T-helper 1 cell treated with Interleukin-12 subunit alpha and Interleukin-12 subunit beta and Interleukin-4 antibody, amounts not matched to agents 30 ng/mL and 1 ng/mL, for 36 hours (primary cell): ENCODE measurements around the gene TBXA2R. TPM values are rescaled to one million over a fixed set of nuclear protein-coding genes. Genes with fewer than 3 reads are reported as not detected.

Experiments used
- intact Hi-C: fragments of 100-400 bp; cut with micrococcal nuclease; formaldehyde crosslinking; loops from one replicate; pipeline ENCODE4 v1.15.1; 2024
- total RNA-seq: library from RNA; stranded (reverse); gene quantifications from 2 replicates; pipeline ENCODE4 v1.2.3, GENCODE V29; 2022

TBXA2R gene
- total RNA-seq, 1 donor from 2014 or later: 1.1 TPM

GRCh38 chr19:3585301-3586126 is 21.2 kb downstream of the TBXA2R start, which contains the start of gene GIPC3:
GIPC3 (plus strand) TSS chr19:3585478; CDS start chr19:3585598, 120 bp downstream.
- intact Hi-C loops: loop anchor here (1.0 kb wide), 1 partner anchor 121 kb away; no protein-coding TSS in a partner anchor

GRCh38 chr19:3584036-3584802 is 22.5 kb downstream of the TBXA2R start:
- intact Hi-C loops: loop anchor here (5.0 kb wide), 1 partner anchor 37 kb away; no protein-coding TSS in a partner anchor

- intact Hi-C loops: loop anchor here (5.0 kb wide), 1 partner anchor 34 kb away; no protein-coding TSS in a partner anchor
Observed at GRCh38 chr19:3581792-3582191, 24.9 kb downstream of the TBXA2R start.

GRCh38 chr19:3580156-3580934 is 26.3 kb downstream of the TBXA2R start:
- intact Hi-C loops: loop anchor here (5.0 kb wide), 1 partner anchor 33 kb away; no protein-coding TSS in a partner anchor

GRCh38 chr19:3578390-3578789 is 28.3 kb downstream of the TBXA2R start:
- intact Hi-C loops: no loop called here

- intact Hi-C loops: no loop called here
Observed at GRCh38 chr19:3577723-3578344, 28.8 kb downstream of the TBXA2R start.

- intact Hi-C loops: no loop called here
Observed at GRCh38 chr19:3576696-3577443, 29.8 kb downstream of the TBXA2R start.

- intact Hi-C loops: no loop called here
Observed at GRCh38 chr19:3575949-3576673, 30.6 kb downstream of the TBXA2R start.

- intact Hi-C loops: no loop called here
Observed at GRCh38 chr19:3575260-3575741, 31.4 kb downstream of the TBXA2R start.

GRCh38 chr19:3573858-3574637 is 32.6 kb downstream of the TBXA2R start:
- intact Hi-C loops: loop anchor here (2.0 to 5.0 kb wide), 8 partner anchors 33 to 1712 kb away; partner anchors contain the start of genes EEF2, KLF16, MPND and PIP5K1C

- intact Hi-C loops: loop anchor here (2.0 to 5.0 kb wide), 8 partner anchors 34 to 1711 kb away; partner anchors contain the start of genes EEF2, KLF16, MPND and PIP5K1C
Observed at GRCh38 chr19:3573162-3573857, 33.4 kb downstream of the TBXA2R start.

- intact Hi-C loops: loop anchor here (1.0 to 5.0 kb wide), 15 partner anchors 16 to 1711 kb away; partner anchors contain the start of genes EEF2, FZR1, KLF16 and MFSD12
Observed at GRCh38 chr19:3572855-3573161, 33.9 kb downstream of the TBXA2R start, which contains the start of gene HMG20B. HMG20B (plus strand) TSS chr19:3572944; CDS start chr19:3573310, 366 bp downstream.

- intact Hi-C loops: loop anchor here (1.0 to 5.0 kb wide), 15 partner anchors 15 to 1710 kb away; partner anchors contain the start of genes EEF2, FZR1, KLF16 and MFSD12
Observed at GRCh38 chr19:3572132-3572854, 34.4 kb downstream of the TBXA2R start.

- intact Hi-C loops: loop anchor here (5.0 kb wide), 2 partner anchors 37 to 1708 kb away; partner anchors contain the start of genes KLF16 and TBXA2R
Observed at GRCh38 chr19:3570606-3571011, 36.1 kb downstream of the TBXA2R start.

GRCh38 chr19:3570042-3570441 is 36.6 kb downstream of the TBXA2R start:
- intact Hi-C loops: loop anchor here (5.0 kb wide), 2 partner anchors 37 to 1708 kb away; partner anchors contain the start of genes KLF16 and TBXA2R

- intact Hi-C loops: no loop called here
Observed at GRCh38 chr19:3565139-3565538, 41.5 kb downstream of the TBXA2R start.
